Central memory CD4-positive, alpha-beta T cell (primary cell): ENCODE measurements around the gene ACTR3.

Experiments used
- DNase-seq: peaks from one replicate; pipeline ENCODE4 v3.0.0; 2022

The ACTR3 gene

GRCh38 chr2:113876503-113877387, 13.1 kb upstream of the ACTR3 start:
- peak; percentile 75 for DNase-seq

GRCh38 chr2:113877711-113878598, 11.9 kb upstream of the ACTR3 start:
- no peak for DNase-seq

GRCh38 chr2:113878743-113879142, 11.1 kb upstream of the ACTR3 start:
- no peak for DNase-seq

GRCh38 chr2:113879457-113879856, 10.4 kb upstream of the ACTR3 start:
- no peak for DNase-seq

- DNase-seq: no peak
Measured at GRCh38 chr2:113886479-113887008, 3.3 kb upstream of the ACTR3 start.

GRCh38 chr2:113887009-113887792, 2.7 kb upstream of the ACTR3 start:
- DNase-seq: no peak

- DNase-seq: no peak
Measured at GRCh38 chr2:113888641-113889470, 1.0 kb upstream of the ACTR3 start.

GRCh38 chr2:113890253-113891235, 655 bp downstream of the ACTR3 start:
- peak; percentile 83 for DNase-seq

GRCh38 chr2:113891265-113891959, 1.5 kb downstream of the ACTR3 start:
- no peak for DNase-seq

- DNase-seq: no peak
Measured at GRCh38 chr2:113892004-113892710, 2.3 kb downstream of the ACTR3 start.

- no peak for DNase-seq
Measured at GRCh38 chr2:113894156-113894743, 4.4 kb downstream of the ACTR3 start.

- no peak for DNase-seq
Measured at GRCh38 chr2:113895301-113895700, 5.4 kb downstream of the ACTR3 start.

- DNase-seq: no peak
Measured at GRCh38 chr2:113895819-113896563, 6.1 kb downstream of the ACTR3 start.

GRCh38 chr2:113896791-113897190, 6.9 kb downstream of the ACTR3 start:
- no peak for DNase-seq

- DNase-seq: no peak
Measured at GRCh38 chr2:113898081-113898480, 8.2 kb downstream of the ACTR3 start.

GRCh38 chr2:113899166-113899565, 9.3 kb downstream of the ACTR3 start:
- DNase-seq: no peak

GRCh38 chr2:113901943-113902342, 12.1 kb downstream of the ACTR3 start:
- no peak for DNase-seq

- DNase-seq: no peak
Measured at GRCh38 chr2:113905886-113906285, 16.0 kb downstream of the ACTR3 start.
